Small intestine (tissue), 7 donors: Measurements from ENCODE around the gene ABCC4. TPM values are rescaled to one million over a fixed set of nuclear protein-coding genes. Genes with fewer than 3 reads are reported as not detected.

Experiments
- DNase-seq, 2 donors: peaks; one replicate each; pipeline versions ENCODE4 v3.0.0 to v3.0.0-alpha.2; 2013
- FAIRE-seq: peaks from 2 replicates; lab custom pipeline; 2012; peaks lifted over from hg19 to GRCh38; lab: Jason Lieb, UNC
- H3K27ac ChIP-seq, 3 donors: one replicate each; pipeline ENCODE4 v1.5.1; 2013; ENCODE audit warnings: low read length in 2 of 3, mild to moderate bottlenecking in 2 of 3, control low read depth in 1 of 3, inconsistent platforms in 1 of 3, low read depth in 1 of 3, moderate library complexity in 1 of 3
- H3K27me3 ChIP-seq, 3 donors: one replicate each; pipeline ENCODE4 v1.6.1; 2013; ENCODE audit warnings: low read length in 3 of 3, inconsistent platforms in 1 of 3; ENCODE audit not compliant: control insufficient read depth in 3 of 3, insufficient read depth in 3 of 3
- H3K36me3 ChIP-seq, 3 donors: one replicate each; pipeline ENCODE4 v1.6.1; 2013; ENCODE audit warnings: low read length in 3 of 3, inconsistent platforms in 1 of 3, low read depth in 1 of 3, mild to moderate bottlenecking in 1 of 3, moderate library complexity in 1 of 3; ENCODE audit not compliant: control insufficient read depth in 3 of 3, insufficient read depth in 2 of 3
- H3K4me1 ChIP-seq, 3 donors: one replicate each; pipeline ENCODE4 v1.6.1; 2013; ENCODE audit warnings: low read length in 2 of 3, inconsistent platforms in 1 of 3, low read depth in 1 of 3, mild to moderate bottlenecking in 1 of 3, moderate library complexity in 1 of 3; ENCODE audit not compliant: control insufficient read depth in 3 of 3, insufficient read depth in 2 of 3
- H3K4me3 ChIP-seq, 3 donors: one replicate each; pipeline ENCODE4 v1.5.1; 2013; ENCODE audit warnings: low read length in 3 of 3, control low read depth in 1 of 3, inconsistent platforms in 1 of 3, low read depth in 1 of 3, mild to moderate bottlenecking in 1 of 3, moderate library complexity in 1 of 3
- H3K9me3 ChIP-seq, 2 donors: one replicate each; pipeline ENCODE4 v1.6.1; 2013; ENCODE audit warnings: low read depth in 1 of 2, low read length in 1 of 2; ENCODE audit not compliant: control insufficient read depth in 2 of 2, insufficient read depth in 1 of 2
- WGBS, 3 donors: extraction: QIAGEN DNeasy Blood & Tissue Kit; methylation state at CpG; one replicate each; pipeline ENCODE4 v1.1.7; 2013; 5-methylcytosine and 5-hydroxymethylcytosine counted together
- polyA plus RNA-seq, 4 donors: library from polyadenylated mRNA; stranded (reverse) in 3 of 4; unstranded in 1 of 4; fragments of 200-250 nt in 3 of 4; fragments of 120-200 nt in 1 of 4; gene quantifications; one replicate each; pipeline versions ENCODE4 v1.2.1 to v1.2.3, GENCODE V29; 2013
- donor health status: healthy with polysubstance abuse.
- donor health status: control.
- donor health status: control.
- donor health status: Bipolar disorder and iron deficiency.
- donor health status: healthy.

Gene ABCC4
- polyA plus RNA-seq, 4 donors = 0.67 to 14.7 (median 4.7) TPM

- no peaks in the 10 kb centered on the region for H3K9me3 ChIP-seq
- peaks cover 0 to 3% (median 0%) of the 10 kb centered on the region in 3 donors for H3K4me1 ChIP-seq
- 57 to 63% (median 59%) methylated on average over 6 of the region's 6 CpGs for WGBS, 3 donors
- FAIRE-seq (no peak), DNase-seq (no peak)
- peaks cover 0 to 4% (median 0%) of the 10 kb centered on the region in 3 donors for H3K36me3 ChIP-seq
- no peak overlapping the region for H3K4me3 ChIP-seq
- no peaks in the 10 kb centered on the region for H3K27me3 ChIP-seq
- no peak overlapping the region for H3K27ac ChIP-seq
Observed at GRCh38 chr13:95217920-95218830, 83.1 kb downstream of the ABCC4 start.

- FAIRE-seq (no peak), DNase-seq (no peak)
- no peak overlapping the region for H3K4me3 ChIP-seq
Observed at GRCh38 chr13:95216182-95216581, 85.1 kb downstream of the ABCC4 start.

GRCh38 chr13:95212983-95213850, 88.0 kb downstream of the ABCC4 start:
- DNase-seq (no peak), FAIRE-seq (no peak)
- Histone ChIP-seq H3K36me3 (peaks cover 0 to 13% (median 2%) of the 10 kb centered on the region in 3 donors), H3K27me3 (no peaks in the 10 kb centered on the region), H3K27ac (peak overlapping the region in 1 of 3 donors; percentile 48), H3K9me3 (no peaks in the 10 kb centered on the region), H3K4me3 (no peak overlapping the region), H3K4me1 (no peaks in the 10 kb centered on the region)
- WGBS, 3 donors = 59 to 65% (median 60%) methylated on average over 11 of the region's 11 CpGs

More at GRCh38 chr13:95216182-95216581, 85.1 kb downstream of the ABCC4 start:
- WGBS, 3 donors = 82 to 91% (median 87%) methylated on average over 3 of the region's 3 CpGs
- H3K27ac ChIP-seq = no peak overlapping the region
- H3K9me3 ChIP-seq = no peaks in the 10 kb centered on the region
- H3K27me3 ChIP-seq = no peaks in the 10 kb centered on the region
- H3K36me3 ChIP-seq = peaks cover 0 to 6% (median 0%) of the 10 kb centered on the region in 3 donors
- H3K4me1 ChIP-seq = no peaks in the 10 kb centered on the region

GRCh38 chr13:95209109-95209508, 92.1 kb downstream of the ABCC4 start:
- no peaks in the 10 kb centered on the region for H3K9me3 ChIP-seq
- H3K27ac ChIP-seq = no peak overlapping the region
- no peaks in the 10 kb centered on the region for H3K4me1 ChIP-seq
- no peaks in the 10 kb centered on the region for H3K27me3 ChIP-seq
- H3K36me3 ChIP-seq = peaks cover 0 to 24% (median 2%) of the 10 kb centered on the region in 3 donors
- no peak overlapping the region for H3K4me3 ChIP-seq
- no peak for FAIRE-seq
- DNase-seq = no peak
- WGBS, 3 donors = 96 to 100% (median 96%) methylated on average over 1 of the region's 1 CpG

GRCh38 chr13:95207769-95208366, 93.4 kb downstream of the ABCC4 start:
- Histone ChIP-seq H3K27me3 (no peaks in the 10 kb centered on the region), H3K4me3 (no peak overlapping the region), H3K27ac (no peak overlapping the region), H3K36me3 (peaks cover 0 to 23% (median 2%) of the 10 kb centered on the region in 3 donors), H3K9me3 (no peaks in the 10 kb centered on the region), H3K4me1 (no peaks in the 10 kb centered on the region)
- WGBS, 3 donors = 67 to 76% (median 68%) methylated on average over 12 of the region's 12 CpGs
- DNase-seq (no peak), FAIRE-seq (no peak)

GRCh38 chr13:95206116-95206515, 95.1 kb downstream of the ABCC4 start:
- FAIRE-seq (no peak), DNase-seq (no peak)
- H3K27ac ChIP-seq = no peak overlapping the region
- H3K4me3 ChIP-seq = no peak overlapping the region
- peaks cover 0 to 25% (median 2%) of the 10 kb centered on the region in 3 donors for H3K36me3 ChIP-seq
- no peaks in the 10 kb centered on the region for H3K9me3 ChIP-seq
- no peaks in the 10 kb centered on the region for H3K27me3 ChIP-seq
- no peaks in the 10 kb centered on the region for H3K4me1 ChIP-seq
- WGBS, 3 donors = 23 to 72% (median 34%) methylated on average over 4 of the region's 4 CpGs

GRCh38 chr13:95204231-95204765, 97.0 kb downstream of the ABCC4 start:
- no peak overlapping the region for H3K4me3 ChIP-seq
- no peak overlapping the region for H3K27ac ChIP-seq
- peaks cover 0 to 19% (median 2%) of the 10 kb centered on the region in 3 donors for H3K36me3 ChIP-seq
- H3K9me3 ChIP-seq = no peaks in the 10 kb centered on the region
- DNase-seq = no peak
- 89 to 95% (median 95%) methylated on average over 7 of the region's 7 CpGs for WGBS, 3 donors
- H3K27me3 ChIP-seq = no peaks in the 10 kb centered on the region
- no peak for FAIRE-seq
- no peaks in the 10 kb centered on the region for H3K4me1 ChIP-seq
